ENCODE results near the gene LACRT. TPM values are rescaled to one million over a fixed set of nuclear protein-coding genes. Genes with fewer than 3 reads are reported as not detected.
A peak's percentile ranks its signal among the peaks of the same experiment; 100 is the strongest.
"Not testable (repeated sequence)": the region's sequence is repeated elsewhere in the genome, so short reads cannot be mapped to it uniquely, and the experiment has no call there.

The LACRT gene, protein sequence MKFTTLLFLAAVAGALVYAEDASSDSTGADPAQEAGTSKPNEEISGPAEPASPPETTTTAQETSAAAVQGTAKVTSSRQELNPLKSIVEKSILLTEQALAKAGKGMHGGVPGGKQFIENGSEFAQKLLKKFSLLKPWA
- total RNA-seq: not detected

DNA sequence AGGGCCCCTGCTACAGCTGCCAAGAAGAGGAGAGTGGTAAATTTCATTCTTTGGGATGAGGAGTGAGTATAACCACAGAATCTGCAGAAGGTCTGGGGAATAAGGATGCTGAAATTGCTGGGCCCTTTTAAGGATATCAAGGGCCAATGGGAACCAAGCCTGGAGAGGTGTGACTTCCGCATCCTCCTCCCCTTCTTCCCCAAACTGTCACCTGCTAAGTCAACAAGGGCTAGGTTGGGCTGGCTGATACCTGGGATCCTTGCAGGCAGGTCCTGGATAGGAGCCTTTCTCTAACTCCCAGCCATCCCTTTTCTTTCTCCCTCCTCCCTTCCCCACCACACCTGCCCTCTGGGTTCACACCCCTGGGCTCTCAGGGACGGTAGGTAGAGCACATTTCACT, at the start of gene LACRT:
Gene LACRT, minus strand, starts transcription at position 101 of the 400 bp plus-strand sequence. Its CDS starts 54 bp downstream, at position 47.
- no peak for DNase-seq (ENCODE audit: low spot score)
- ATAC-seq: no peak

DNA sequence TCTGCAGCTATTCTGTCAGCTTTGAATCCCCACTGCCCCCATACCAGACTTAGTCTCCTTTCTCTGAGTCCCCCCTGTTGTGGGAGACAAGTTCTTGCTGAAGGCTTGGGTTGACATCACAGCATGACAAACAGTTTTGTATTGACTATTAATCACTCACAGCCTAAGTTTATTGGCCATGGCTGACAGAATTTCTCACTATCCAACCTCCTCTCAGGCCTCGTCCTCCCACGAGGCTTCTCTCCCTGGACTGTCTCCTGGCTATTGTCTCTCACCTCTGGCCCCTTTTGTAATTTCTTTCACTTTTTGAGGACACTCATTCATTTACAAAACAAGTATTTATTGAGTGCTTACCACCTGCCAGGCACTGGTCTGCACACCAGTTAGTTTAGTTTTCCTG, 48.7 kb upstream of the LACRT start:
- no peak for DNase-seq (ENCODE audit: low spot score)
- ATAC-seq: no peak

DNA sequence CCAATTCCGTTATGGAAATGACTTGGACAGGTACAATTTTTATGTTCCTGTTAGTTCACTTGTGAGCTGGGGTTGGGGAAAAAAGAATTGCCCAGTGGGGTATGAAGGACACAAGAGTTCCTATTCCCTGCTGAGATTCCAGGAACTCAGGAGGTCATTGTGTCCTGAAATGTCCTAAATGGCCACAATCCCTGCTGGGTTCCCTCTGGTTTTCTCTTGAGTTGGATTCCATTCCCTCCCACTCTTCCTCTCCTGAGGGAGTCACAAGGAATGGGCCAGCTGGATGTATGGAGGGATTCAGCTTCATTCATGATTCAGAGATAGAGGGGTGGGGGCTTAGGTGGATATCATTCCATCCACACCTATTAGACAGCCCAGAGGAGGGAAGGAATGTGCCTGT, 48.0 kb upstream of the LACRT start:
- ATAC-seq (no peak), DNase-seq (ENCODE audit: low spot score) (no peak)

DNA sequence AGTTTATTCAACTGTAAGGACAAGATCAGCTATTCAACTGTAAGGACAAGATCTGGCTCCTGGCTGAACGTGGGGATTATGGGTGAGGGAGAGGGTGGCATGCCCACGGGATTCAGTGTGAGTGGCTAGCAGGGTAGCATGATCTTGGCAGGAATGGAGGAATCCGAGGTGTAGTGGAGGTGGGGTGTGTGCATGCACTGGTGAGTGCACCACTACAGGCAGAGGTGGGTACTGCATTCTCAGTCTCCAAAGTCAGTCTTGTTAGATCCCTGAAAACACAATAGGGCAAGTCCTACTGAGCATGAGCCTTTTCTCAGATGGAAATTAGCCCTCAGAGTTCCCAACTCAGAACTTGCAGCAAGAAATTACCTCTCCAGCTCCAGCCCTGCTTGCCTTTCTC, 45.7 kb upstream of the LACRT start:
- no peak for DNase-seq (ENCODE audit: low spot score)
- peak; percentile 64 for ATAC-seq

DNA sequence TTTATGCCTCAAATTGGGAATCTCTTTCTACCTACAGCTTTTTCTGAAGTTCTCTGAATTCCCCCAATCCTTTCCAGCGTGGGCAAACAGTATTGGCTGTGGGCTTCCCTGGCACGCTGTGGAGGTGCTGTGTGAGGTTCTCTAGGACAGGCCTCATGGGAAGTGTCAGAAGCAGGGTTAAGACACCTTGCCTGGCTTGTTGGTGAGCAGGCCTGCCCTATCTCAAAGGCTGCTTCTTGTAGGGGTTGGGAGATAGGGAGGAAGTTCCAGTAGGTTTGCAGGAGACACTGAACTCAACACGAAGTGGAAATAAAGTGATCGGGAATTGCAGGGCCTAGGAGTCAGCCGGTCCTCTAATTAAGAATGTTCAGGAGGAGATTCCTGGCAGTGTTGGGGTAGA, 43.4 kb upstream of the LACRT start:
- DNase-seq (ENCODE audit: low spot score) (no peak), ATAC-seq (no peak)

DNA sequence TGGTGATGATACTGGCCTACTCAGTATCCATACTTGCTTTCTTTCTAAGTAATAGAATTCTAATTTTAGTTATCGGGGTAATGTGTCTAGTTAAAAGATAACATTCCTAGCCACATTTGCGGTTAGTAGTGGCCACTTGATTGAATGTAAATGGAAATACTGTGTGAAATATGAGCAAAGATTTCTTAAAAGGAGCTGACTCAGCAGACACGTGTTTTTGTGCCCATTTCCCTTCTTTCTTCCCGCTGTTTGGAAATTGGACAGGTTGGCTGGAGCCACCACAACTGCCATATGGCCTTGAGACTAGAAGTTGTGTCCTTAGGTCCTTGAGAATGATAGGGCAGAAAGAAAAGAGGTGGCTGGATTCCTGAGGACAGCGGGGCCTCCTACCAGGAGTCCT, 33.2 kb upstream of the LACRT start:
- DNase-seq (ENCODE audit: low spot score) (no peak), ATAC-seq (no peak)

DNA sequence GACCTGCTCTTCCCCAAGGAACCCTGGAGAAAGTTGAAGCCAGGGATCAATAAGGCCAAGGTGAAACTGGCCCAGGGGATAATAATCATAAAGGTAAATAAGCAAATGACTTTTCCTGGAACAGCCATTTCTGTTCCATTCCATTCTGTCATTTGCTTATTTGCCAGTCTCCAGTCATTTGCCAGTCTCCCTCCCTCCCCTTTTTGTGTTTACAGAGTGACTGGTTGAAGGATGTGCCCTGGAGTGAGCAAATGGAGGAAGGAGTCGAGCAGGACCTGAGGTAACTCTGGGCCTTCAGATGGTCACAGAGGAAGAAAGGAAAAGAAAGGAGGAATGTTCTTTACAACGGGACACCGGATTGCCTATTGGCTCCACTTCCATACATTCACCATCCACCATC, 31.3 kb upstream of the LACRT start:
- ATAC-seq (no peak), DNase-seq (ENCODE audit: low spot score) (no peak)

DNA sequence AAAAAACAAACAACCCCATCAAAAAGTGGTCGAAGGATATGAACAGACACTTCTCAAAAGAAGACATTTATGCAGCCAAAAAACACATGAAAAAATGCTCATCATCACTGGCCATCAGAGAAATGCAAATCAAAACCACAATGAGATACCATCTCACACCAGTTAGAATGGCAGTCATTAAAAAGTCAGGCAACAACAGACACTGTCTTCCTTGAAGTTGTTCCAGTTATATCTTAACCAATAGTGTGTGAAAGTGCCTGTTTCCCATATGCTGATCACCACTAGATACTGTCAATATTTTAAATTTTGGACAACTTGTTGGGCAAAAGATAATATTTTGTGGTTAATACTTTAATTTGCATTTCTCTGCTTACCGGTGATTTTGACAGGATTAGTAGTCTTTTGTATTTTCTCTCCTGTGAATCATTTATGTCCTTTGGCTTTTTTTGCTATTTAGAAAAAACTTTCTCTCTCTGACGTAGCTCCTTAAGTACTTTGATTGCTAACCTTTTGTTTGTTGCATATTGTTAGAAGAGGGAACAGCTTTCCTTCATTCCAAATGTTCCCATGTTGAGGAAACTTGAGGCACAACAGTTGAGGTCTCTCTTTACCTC, 30.4 kb upstream of the LACRT start:
- not testable (repeated sequence) for ATAC-seq; DNase-seq (ENCODE audit: low spot score)

DNA sequence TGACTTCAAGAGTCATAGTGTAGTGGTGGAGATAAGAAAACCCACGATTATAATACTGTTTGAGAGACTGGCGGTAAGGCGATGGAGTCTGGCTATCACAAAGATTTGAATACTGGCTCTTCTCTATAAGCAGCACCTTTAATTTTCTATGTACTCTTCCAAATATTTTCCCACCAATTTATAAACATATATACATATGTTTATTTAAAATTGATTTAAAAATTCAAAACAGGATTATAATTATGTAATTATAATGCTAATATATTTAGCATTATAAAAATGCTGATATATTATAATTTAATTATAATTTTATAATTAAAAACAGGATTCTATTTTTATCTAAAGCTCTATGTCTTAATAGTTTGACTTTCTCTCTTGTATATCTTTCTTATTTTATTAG, 28.9 kb upstream of the LACRT start:
- DNase-seq (ENCODE audit: low spot score): no peak
- no peak for ATAC-seq

DNA sequence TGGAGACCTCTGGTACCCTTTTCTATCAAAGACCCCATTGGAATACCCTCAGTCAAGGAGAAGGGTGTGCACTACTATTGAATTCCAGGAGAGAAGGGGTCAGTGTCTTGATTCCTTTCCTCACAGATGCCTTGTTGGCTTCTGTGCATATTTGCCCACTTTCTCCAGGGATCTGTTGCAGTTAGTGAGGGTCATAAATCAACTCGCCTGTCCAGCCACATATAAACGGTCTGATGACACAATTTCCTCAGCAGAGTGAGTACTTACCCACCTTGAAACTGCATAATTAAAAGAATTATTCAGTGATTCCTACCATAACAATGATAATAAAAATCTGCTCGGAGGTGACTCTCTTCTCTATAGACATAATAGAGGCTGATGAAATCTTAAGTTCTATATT, 27.3 kb upstream of the LACRT start:
- DNase-seq (ENCODE audit: low spot score): no peak
- no peak for ATAC-seq

DNA sequence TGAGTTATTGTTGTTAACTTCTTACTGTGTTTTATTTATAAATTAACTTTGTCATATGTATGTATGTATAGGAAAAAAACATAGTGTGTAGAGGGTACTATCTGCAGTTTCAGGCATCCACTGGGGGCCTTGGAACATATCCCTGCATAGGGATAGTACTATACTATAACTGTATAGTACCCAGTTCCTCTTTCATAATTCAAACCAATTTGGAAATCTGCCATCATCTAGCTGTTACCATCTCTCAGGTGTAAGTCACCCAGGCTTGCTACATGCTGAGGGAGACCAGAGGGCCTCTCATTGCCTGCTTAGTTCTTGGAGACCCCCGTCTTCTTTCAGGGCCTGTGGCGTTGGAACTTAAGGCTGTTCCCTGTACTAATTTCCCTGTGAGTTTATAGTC, 26.4 kb upstream of the LACRT start:
- ATAC-seq: peak; percentile 8
- DNase-seq (ENCODE audit: low spot score): no peak

DNA sequence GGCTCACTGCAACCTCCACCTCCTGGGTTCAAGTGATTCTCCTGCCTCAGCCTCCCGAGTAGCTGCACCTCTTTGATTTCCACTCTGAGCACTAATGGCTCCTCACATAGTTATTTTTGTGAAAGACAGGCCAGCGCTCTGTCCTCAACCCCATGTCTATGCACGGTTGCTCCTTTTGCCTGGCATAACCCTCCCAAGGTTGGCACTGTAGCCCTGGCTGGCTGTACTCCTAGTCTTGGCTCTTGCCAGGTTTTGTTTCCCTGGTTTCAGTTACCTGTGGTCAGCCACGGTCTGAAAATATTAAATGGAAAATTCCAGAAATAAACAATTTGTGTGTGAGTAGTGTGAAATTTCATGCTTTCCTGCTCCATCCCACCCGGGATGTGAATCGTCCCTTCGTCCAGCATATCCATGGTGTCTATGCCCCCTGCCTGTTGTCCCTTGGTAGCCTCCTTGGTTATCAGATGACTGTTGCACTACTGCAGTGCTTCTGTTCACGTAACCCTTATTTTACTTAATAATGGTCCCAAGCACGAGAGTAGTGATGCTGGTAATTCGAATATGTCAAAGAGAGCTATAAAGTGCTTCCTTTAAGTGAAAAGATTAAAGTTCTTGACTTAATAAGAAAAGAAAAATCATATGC, 25.7 kb upstream of the LACRT start:
- ATAC-seq (peak; percentile 94), DNase-seq (ENCODE audit: low spot score) (peak; percentile 85)

DNA sequence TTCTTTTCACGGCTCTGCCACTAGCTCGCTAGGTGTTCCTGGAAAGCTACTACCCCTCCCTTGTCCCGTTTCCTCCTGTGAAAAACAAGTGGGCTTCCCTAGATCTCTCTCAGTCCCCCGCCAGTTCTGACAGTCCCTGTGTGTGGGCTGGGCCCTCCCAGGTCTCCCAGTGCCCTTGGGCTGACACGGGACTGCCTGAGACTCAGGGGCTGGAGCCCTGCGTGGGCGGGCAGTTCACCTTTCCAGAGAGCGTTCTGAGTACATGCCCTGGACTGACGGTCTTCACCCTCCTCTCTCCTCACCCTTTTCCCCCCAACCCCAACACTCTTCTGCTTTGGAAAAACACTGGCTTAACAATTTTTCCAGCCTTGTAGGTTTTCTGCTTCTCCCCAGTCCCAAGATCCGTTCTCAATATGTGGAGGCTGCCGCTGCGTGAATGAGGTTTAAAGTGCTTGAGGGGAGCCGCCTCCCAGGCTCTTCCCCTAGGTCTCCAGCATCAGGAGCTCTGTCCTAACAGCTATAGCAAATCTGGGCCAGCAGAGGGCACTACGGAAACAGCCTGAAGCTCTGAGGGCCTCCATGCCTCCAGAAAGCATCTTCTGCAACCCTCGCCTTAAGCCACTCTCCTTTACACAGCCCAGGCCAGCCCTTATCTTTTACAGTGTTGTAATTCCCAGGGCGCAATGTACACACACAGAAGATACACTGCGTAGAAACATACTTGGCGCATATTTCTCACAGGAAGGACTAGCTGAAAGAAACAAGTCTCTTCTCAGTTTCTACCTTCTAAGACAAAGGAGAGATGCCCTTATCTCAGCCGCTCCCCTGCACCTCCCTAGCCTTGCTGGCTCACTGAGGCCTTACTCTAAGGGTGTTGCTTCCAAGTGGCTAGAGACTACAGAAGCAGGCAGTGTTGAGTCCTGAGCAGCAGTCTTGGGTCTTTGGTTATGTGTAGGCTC, 23.9 kb upstream of the LACRT start:
- DNase-seq (ENCODE audit: low spot score): peak; percentile 51
- ATAC-seq: peak; percentile 73

DNA sequence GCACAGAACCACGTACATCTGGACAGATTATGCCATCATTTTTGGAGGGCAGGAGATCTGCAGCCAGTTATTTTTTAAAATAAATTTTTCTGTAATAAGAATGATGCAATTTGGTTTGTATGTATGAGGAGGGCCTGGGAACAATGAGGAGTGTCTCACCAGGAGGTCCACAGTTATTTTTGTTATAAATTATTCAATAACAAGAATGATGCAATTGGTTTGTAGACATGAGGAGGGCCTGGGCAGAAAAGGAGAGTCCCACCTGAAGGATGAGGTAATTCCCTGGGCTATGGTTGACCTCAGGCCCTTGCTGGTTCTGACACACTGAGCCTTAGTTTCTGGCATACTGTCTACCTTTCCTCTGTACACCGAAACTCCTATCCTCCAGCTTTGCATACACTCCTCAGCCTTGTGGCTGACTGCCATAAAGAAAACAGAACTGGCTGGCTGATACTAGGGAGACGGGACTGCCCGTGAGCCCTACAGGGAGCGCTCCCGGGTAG, 22.5 kb upstream of the LACRT start:
- DNase-seq (ENCODE audit: low spot score): no peak
- no peak for ATAC-seq

DNA sequence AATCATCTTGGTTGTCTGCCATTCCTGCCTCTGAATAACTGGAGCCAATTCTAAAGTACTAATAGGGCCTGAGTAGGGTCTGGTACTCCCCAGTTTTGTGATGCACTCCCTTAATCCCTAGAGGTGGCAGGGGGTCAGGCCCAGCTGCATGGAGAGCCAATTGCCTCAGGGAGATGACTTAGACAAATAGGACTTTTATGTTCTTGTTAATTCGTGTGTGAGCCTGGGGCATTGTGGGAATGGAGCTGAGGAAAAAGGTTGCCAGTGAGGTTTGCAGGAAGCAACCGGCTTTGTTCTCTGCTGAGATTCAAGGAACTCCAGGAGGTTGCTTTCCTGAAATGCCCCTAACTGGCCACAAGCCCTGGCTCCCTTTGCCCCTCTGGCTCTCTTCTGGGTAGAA, 20.2 kb upstream of the LACRT start:
- no peak for ATAC-seq
- DNase-seq (ENCODE audit: low spot score): no peak

DNA sequence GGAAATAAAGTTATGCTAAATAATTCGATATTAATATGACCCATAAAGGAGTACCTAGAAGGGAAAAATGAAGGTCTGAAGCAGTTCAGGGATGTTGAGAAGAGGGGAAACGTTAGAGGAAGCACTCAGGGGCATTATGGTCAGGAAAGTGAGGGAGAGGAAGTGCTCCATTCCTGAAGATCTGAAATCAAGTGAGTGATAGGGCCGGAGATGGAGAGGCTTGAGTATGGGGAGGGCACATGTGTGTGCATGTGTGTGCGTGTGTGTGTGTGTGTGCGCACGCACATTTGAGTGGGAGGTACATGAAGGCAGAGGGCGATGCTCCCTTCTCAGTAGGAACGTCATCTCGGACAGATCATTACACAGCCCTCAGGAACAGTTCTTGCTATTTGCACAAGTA, 18.3 kb upstream of the LACRT start:
- DNase-seq (ENCODE audit: low spot score) (no peak), ATAC-seq (no peak)

DNA sequence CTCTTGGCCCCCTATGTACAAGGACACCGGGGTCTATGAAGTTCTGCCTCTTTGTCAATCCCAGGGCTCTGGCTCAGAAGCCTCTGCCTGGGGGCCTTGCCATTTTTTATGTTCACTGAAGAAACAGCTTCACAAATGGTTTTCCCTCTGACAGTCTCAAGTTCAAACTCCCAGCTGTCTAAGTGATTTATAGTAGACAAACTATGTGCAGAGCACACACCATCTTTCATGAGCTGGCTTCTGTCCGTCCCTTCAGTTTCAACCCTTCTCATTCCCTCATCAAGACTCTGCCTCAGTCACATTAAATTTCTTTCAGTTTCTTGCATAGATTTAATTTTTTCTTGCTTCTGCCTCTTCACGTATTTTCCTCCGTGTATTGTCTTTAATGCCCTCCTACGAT, 16.2 kb upstream of the LACRT start:
- no peak for DNase-seq (ENCODE audit: low spot score)
- no peak for ATAC-seq

DNA sequence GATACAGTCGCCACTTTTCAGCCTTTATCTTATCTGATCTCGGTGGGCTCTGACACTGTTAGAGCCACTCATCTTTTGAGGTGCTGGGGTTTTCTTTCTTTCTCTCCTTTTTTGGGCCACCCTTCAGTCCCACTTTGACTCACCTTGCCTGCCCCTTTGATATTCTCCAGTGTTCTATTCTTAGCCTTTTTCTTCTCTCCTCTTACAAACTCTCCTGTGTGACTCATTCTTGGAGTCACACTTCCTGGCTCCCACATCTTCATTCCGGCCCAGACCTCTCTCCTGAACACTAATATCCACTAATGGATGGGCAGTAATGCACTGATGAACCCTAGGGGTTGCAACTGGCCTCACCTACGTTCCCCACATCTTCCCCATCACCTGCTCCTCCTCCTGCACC, 15.7 kb upstream of the LACRT start:
- ATAC-seq: no peak

DNA sequence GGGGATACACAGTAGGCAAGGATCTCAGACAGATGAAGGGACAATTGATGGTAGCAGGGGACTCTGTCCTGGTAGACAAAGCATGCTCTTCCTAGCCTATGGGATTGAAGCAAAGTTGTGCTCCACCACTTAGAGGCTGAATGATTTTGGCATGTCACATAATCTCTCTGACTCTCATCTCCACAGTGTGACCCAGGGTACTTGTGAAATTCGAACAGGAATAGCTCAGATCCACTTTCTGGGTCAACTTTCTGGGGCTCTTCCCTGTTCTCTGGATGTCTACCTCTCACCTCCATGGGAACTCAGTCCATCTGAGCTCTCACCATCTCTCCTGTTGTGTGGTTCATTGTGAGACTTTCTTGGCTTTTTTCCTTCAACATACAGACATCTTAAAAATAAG, 15.1 kb upstream of the LACRT start:
- ATAC-seq (no peak), DNase-seq (ENCODE audit: low spot score) (no peak)

More for the DNA sequence above, 15.7 kb upstream of the LACRT start:
- no peak for DNase-seq (ENCODE audit: low spot score)

DNA sequence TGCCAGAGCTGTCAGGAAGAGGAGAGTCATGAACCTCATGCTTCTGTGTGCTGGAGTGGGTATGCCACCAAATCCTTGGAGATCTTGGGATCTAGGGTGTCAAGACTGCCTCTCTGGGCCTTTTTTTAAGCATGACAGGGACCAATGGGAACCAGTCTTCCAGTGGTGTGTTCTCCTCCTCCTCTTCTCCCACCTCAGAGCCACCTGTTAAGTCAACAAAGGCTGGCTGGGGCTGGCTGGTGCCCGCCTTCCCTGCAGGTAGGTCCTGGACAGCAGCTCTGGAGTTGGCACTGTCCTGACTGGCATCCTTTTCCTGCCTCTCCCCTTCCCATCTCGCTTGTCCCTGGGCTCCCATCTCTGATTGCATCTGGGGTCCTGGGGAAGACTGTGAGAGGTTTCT, 13.6 kb upstream of the LACRT start, which contains the start of gene DCD:
Gene DCD, minus strand, starts transcription at position 101 of the 400 bp plus-strand sequence. Its CDS starts 62 bp downstream, at position 39.
- no peak for DNase-seq (ENCODE audit: low spot score)

DNA sequence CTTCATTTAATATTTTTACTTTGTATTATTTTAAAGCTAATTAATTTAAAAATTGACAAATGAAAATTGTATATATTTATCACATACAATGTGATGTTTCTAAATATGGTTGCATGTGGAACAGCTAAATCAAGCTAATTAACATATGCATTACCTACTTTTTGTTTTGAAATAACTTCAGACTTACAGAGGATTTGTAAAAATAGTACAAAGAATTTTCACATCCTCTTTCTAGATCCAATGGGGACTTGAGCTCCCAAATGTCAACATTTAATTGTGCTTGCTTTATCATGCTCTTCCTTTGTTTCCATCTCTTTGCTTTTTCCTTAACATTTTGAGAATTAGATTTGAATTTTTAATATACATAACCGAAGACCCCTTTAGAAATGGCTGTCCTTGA, 6.9 kb upstream of the LACRT start:
- DNase-seq (ENCODE audit: low spot score): no peak
- ATAC-seq: no peak

More for the DNA sequence above, 13.6 kb upstream of the LACRT start, which contains the start of gene DCD:
- ATAC-seq: no peak

Data from left lobe of liver (tissue), 2 donors.